Neural cell (in vitro differentiated cells): ENCODE measurements around the gene SLIT3. TPM values are rescaled to one million over a fixed set of nuclear protein-coding genes. Genes with fewer than 3 reads are reported as not detected.

Experiments used
- H2AFZ ChIP-seq: fragments of 200-600, 300-800 bp; sonication (generic), shearing (Covaris generic); 2 replicates; pipeline ENCODE4 v1.6.0; 2014; ENCODE audit warnings: low read depth, mild to moderate bottlenecking, antibody characterized with exemption, low read length, moderate library complexity
- H3F3A ChIP-seq: fragments of 200-600 bp; shearing (Covaris generic); 2 replicates; pipeline ENCODE4 v1.6.1; 2016; ENCODE audit warnings: mild to moderate bottlenecking, moderate library complexity, mixed read lengths, antibody characterized with exemption, low read length; ENCODE audit not compliant: insufficient read depth, poor library complexity, severe bottlenecking
- H3K27ac ChIP-seq: fragments of 200-600, 300-800 bp; sonication (generic), shearing (Covaris generic); 2 replicates; pipeline ENCODE4 v1.5.1; 2014; ENCODE audit warnings: mild to moderate bottlenecking, low read length, moderate library complexity
- H3K27me3 ChIP-seq: fragments of 300-800, 200-600 bp; sonication (generic), shearing (Covaris generic); 2 replicates; pipeline ENCODE4 v1.6.0; 2014; ENCODE audit warnings: mild to moderate bottlenecking, low read depth, low read length, moderate library complexity; ENCODE audit not compliant: insufficient read depth
- H3K36me3 ChIP-seq: fragments of 300-800, 200-600 bp; sonication (generic), shearing (Covaris generic); 2 replicates; pipeline ENCODE4 v1.5.1; 2014; ENCODE audit warnings: mild to moderate bottlenecking, antibody characterized with exemption, low read length, moderate library complexity; ENCODE audit not compliant: insufficient read depth
- H3K4me2 ChIP-seq: fragments of 300-800, 200-600 bp; sonication (generic), shearing (Covaris generic); 2 replicates; pipeline ENCODE4 v1.6.0; 2014; ENCODE audit warnings: mild to moderate bottlenecking, low read length
- H3K4me3 ChIP-seq: fragments of 300-800, 200-600 bp; sonication (generic), shearing (Covaris generic); 2 replicates; pipeline ENCODE4 v1.5.1; 2014; ENCODE audit warnings: mild to moderate bottlenecking, low read length, moderate library complexity
- H3K79me2 ChIP-seq: fragments of 200-600 bp; shearing (Covaris generic); replicated peaks from 2 replicates; pipeline ENCODE4 v1.6.0; 2014; ENCODE audit warnings: mild to moderate bottlenecking, low read length, moderate library complexity; ENCODE audit not compliant: insufficient read depth
- H3K9ac ChIP-seq: fragments of 300-800, 200-600 bp; sonication (generic), shearing (Covaris generic); 2 replicates; pipeline ENCODE4 v1.6.1; 2016; ENCODE audit warnings: mild to moderate bottlenecking, low read length, mixed read lengths
- H3K9me2 ChIP-seq: fragments of 200-600 bp; shearing (Covaris generic); 2 replicates; pipeline ENCODE4 v1.6.1; 2016; ENCODE audit warnings: mild to moderate bottlenecking, low read length, mixed read lengths; ENCODE audit not compliant: insufficient read depth
- H3K9me3 ChIP-seq: fragments of 200-600, 300-800 bp; sonication (generic), shearing (Covaris generic); 2 replicates; pipeline ENCODE4 v1.6.1; 2016; ENCODE audit warnings: mild to moderate bottlenecking, mixed run types, low read length, moderate library complexity, mixed read lengths
- H4K20me1 ChIP-seq: fragments of 200-600 bp; shearing (Covaris generic); 2 replicates; pipeline ENCODE4 v1.6.1; 2016; ENCODE audit warnings: mild to moderate bottlenecking, mixed run types; ENCODE audit not compliant: insufficient read depth
- CTCF ChIP-seq: fragments of 450-650 bp; IDR thresholded peaks from 2 replicates; pipeline ENCODE4 v1.5.1; 2014; ENCODE audit warnings: antibody characterized with exemption, mild to moderate bottlenecking, moderate library complexity; ENCODE audit not compliant: poor library complexity, severe bottlenecking
- EP300 ChIP-seq: fragments of 450-650 bp; conservative IDR thresholded peaks from 2 replicates; pipeline ENCODE4 v1.6.1; 2014; ENCODE audit warnings: antibody characterized with exemption, mild to moderate bottlenecking, moderate library complexity; ENCODE audit not compliant: poor library complexity, severe bottlenecking
- EZH2 ChIP-seq: fragments of 200-600, 300-800 bp; shearing (Covaris generic), sonication (generic); IDR thresholded peaks from 2 replicates; pipeline ENCODE4 v1.6.1; 2014; ENCODE audit warnings: antibody characterized with exemption, low read length, borderline replicate concordance, mild to moderate bottlenecking; ENCODE audit not compliant: insufficient read depth, poor library complexity, severe bottlenecking
- MXI1 ChIP-seq: fragments of 450-650 bp; conservative IDR thresholded peaks from 2 replicates; pipeline ENCODE4 v1.6.1; 2014; ENCODE audit warnings: antibody characterized with exemption, mild to moderate bottlenecking; ENCODE audit not compliant: poor library complexity, severe bottlenecking
- POLR2AphosphoS5 ChIP-seq: IDR thresholded peaks from 2 replicates; pipeline ENCODE4 v1.6.1; 2012
- RAD21 ChIP-seq: fragments of 450-650 bp; conservative IDR thresholded peaks from 2 replicates; pipeline ENCODE4 v1.6.1; 2014; ENCODE audit warnings: antibody characterized with exemption, mild to moderate bottlenecking, moderate library complexity
- REST ChIP-seq: IDR thresholded peaks from 2 replicates; pipeline ENCODE4 v1.6.1; 2012; ENCODE audit warnings: borderline replicate concordance
- SMC3 ChIP-seq: fragments of 450-650 bp; conservative IDR thresholded peaks from 2 replicates; pipeline ENCODE4 v1.6.1; 2014; ENCODE audit warnings: antibody characterized with exemption, mild to moderate bottlenecking, moderate library complexity; ENCODE audit not compliant: poor library complexity
- TAF1 ChIP-seq: IDR thresholded peaks from 2 replicates; pipeline ENCODE4 v1.6.1; 2012; ENCODE audit warnings: low read depth
- polyA plus RNA-seq: library from polyadenylated mRNA; depleted of rRNA; stranded (reverse); fragments of >200 nt; gene quantifications from 2 replicates; pipeline ENCODE4 v1.2.3, GENCODE V29; 2014

The SLIT3 gene
- polyA plus RNA-seq, 1 donor from 2014 or later, result 1.2 TPM

- no peaks in the 10 kb centered on the region for H4K20me1 ChIP-seq
- H3F3A ChIP-seq, result no peaks in the 10 kb centered on the region
- peaks cover 10% of the 10 kb centered on the region for H3K27me3 ChIP-seq
- H3K27ac ChIP-seq, result no peak overlapping the region
- no peak for TF ChIP-seq SMC3
- no peak for TF ChIP-seq POLR2AphosphoS5
- TF ChIP-seq REST, result no peak
- TF ChIP-seq CTCF, result no peak
- no peak for TF ChIP-seq TAF1
- TF ChIP-seq MXI1, result no peak
- no peak for TF ChIP-seq EP300
- TF ChIP-seq EZH2, result no peak
- TF ChIP-seq RAD21, result no peak
- H3K9me3 ChIP-seq, result no peaks in the 10 kb centered on the region
- no peak overlapping the region for H3K4me3 ChIP-seq
- H2AFZ ChIP-seq, result no peak overlapping the region
- no peaks in the 10 kb centered on the region for H3K9me2 ChIP-seq
- no peak overlapping the region for H3K4me2 ChIP-seq
- H3K79me2 ChIP-seq, result no peaks in the 10 kb centered on the region
- H3K9ac ChIP-seq, result no peak overlapping the region
- H3K36me3 ChIP-seq, result no peaks in the 10 kb centered on the region
These were observed 308.9 kb downstream of the SLIT3 start for GRCh38 chr5:168992016-168992415.

DNA sequence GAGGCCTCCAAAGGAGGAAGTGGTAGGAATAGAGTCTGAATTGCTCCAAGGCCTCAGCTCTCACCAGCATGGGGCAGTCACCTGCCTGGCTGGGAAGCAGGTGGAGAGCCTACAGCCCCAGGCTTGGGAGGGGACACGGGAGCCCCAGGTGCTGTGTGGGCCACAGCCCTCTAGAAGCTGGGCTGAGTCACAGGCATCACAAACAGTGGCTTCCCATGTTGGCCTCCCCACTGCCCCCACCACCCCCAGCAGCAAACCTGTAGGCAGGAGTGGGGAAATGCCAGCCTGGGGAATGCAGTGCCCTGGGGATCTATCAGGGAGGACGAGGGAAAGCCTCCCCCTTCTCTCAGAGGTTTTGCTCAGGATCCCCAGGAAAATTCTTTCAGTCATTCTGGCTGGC lies 309.6 kb downstream of the SLIT3 start:
- no peak overlapping the region for H3K4me3 ChIP-seq
- no peak overlapping the region for H3K4me2 ChIP-seq
- TF ChIP-seq REST (no peak), EZH2 (no peak), RAD21 (no peak), MXI1 (no peak), POLR2AphosphoS5 (no peak), EP300 (no peak), CTCF (no peak), SMC3 (no peak), TAF1 (no peak)

More for the DNA sequence above, 309.6 kb downstream of the SLIT3 start:
- Histone ChIP-seq H3K27ac (no peak overlapping the region), H3K27me3 (peaks cover 10% of the 10 kb centered on the region), H3K9me2 (no peaks in the 10 kb centered on the region), H3K9me3 (no peaks in the 10 kb centered on the region), H4K20me1 (no peaks in the 10 kb centered on the region), H2AFZ (no peak overlapping the region), H3K79me2 (no peaks in the 10 kb centered on the region), H3K36me3 (no peaks in the 10 kb centered on the region), H3F3A (no peaks in the 10 kb centered on the region), H3K9ac (no peak overlapping the region)
